GM18502 (cell line): ENCODE data around the gene ZGPAT.

Source experiments
- ATAC-seq: cut with Tn5 transposase; IDR thresholded peaks from one replicate; pipeline ENCODE4 v1.9.1; 2021; ENCODE audit warnings: mild to moderate bottlenecking; ENCODE audit not compliant: unreplicated experiment, poor library complexity

ZGPAT gene

DNA sequence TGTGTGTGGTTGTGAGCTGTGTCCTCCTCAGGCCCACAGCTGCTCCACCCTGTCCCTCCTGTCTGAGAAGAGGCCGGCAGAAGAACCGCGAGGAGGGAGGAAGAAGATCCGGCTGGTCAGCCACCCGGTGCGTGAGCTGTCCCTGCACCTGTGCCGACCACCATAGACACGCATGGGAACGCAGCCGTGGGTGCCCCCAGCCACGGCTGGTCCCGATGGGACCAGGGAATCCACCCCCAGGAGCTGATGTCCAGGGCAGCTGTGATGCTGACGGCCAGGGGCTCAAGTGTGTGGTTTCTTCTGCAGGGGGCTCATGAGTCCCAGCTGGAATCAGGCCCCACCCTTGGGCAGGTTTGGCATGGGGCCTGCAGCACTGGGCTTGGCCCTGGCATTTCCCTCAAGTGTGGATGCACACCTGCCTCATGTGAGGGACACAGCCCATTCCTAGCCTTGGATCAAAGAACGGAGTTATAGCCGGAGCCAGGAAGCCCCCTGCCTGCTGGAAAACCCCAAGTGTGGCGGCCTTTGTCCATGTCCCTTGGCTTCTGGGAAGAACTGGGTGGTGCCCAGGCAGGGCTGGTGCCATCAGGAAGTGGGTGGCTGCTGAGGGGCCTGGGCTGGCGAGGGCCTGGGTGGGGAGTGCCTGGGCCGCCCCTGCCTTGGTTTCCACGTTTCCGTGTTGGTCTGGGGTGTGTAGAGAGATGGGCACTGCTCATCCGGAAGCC is 16.0 kb upstream of the ZGPAT start:
- no peak for ATAC-seq

DNA sequence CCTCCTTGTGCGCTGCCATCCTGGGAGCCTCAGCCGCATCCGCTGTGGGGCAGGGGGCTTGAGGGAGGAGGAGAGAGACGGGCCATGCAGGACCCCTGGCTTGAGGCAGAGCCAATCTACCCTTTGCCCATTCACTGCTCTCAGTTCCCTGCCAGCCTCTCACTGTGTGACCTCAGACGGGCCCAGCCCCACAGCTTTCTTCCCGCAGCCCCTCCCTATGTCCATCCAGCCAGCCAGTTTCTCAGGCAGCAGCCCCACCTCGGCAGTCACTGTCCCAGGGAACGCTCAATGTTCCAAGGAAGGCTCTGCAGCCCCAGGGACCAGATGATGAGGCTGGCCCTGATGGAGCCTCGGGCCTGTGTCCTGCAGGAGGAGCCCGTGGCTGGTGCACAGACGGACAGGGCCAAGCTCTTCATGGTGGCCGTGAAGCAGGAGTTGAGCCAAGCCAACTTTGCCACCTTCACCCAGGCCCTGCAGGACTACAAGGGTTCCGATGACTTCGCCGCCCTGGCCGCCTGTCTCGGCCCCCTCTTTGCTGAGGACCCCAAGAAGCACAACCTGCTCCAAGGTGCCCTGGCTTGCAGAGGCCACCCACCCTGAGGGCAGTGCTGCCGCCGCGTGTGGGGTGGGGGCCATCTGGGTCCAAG is 15.3 kb upstream of the ZGPAT start:
- no peak for ATAC-seq

DNA sequence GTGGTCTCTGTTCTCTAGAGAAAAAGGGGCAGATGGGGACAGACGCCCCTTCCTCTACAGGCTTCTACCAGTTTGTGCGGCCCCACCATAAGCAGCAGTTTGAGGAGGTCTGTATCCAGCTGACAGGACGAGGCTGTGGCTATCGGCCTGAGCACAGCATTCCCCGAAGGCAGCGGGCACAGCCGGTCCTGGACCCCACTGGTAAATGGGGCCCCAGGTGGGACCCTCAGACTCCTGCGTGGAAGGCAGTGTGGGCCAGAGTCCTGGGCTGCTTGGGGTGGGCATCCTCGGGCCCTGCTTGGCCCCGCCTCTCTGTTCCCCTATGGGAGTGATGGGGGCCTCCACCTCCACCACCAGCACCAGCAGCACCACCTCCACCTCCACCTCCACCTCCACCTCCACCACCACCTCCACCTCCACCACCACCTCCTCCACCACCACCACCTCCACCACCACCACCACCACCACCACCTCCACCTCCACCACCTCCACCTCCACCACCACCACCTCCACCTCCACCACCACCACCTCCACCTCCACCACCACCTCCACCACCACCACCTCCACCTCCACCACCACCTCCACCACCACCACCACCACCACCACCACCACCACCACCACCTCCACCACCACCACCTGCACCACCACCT is 14.6 kb upstream of the ZGPAT start:
- ATAC-seq, result no peak

DNA sequence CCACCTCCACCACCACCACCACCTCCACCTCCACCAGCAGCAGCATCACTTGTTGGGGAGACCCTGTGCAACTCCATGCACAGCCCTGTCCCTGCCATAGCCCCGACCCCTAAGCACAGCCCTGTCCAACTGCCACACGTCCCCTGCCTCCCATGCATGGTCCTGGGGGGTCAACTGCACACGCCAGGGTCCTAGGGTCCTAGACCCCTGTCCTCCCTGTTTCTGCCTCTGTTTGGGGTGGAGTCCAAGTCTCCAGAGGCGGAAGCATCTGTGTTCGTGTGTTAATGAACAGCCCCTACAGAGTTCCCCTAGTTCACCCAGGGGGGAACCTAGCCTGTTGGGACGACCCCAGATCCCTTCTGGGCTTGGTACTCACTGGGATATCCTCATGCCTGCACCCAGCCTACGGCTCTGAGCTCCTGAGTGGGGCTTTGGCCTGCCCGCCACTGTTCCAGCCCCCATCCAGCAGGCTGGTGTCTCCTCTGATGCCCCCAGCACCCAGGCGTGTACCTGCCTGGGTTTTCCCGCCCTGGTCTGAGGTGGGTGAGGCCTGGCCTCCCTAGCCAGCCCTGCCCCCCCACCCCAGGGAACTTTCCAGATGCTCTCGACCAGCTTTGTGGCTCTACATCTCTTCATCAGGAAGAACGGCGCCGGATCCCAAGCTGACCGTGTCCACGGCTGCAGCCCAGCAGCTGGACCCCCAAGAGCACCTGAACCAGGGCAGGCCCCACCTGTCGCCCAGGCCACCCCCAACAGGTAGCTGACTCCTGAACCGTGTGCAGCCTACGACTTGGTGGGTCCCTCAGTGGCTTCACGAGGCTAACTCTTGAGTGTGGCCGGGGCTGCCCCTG is 13.9 kb upstream of the ZGPAT start:
- no peak for ATAC-seq

- ATAC-seq, result no peak
Observed at GRCh38 chr20:63694584-63695423, 13.0 kb upstream of the ZGPAT start.

DNA sequence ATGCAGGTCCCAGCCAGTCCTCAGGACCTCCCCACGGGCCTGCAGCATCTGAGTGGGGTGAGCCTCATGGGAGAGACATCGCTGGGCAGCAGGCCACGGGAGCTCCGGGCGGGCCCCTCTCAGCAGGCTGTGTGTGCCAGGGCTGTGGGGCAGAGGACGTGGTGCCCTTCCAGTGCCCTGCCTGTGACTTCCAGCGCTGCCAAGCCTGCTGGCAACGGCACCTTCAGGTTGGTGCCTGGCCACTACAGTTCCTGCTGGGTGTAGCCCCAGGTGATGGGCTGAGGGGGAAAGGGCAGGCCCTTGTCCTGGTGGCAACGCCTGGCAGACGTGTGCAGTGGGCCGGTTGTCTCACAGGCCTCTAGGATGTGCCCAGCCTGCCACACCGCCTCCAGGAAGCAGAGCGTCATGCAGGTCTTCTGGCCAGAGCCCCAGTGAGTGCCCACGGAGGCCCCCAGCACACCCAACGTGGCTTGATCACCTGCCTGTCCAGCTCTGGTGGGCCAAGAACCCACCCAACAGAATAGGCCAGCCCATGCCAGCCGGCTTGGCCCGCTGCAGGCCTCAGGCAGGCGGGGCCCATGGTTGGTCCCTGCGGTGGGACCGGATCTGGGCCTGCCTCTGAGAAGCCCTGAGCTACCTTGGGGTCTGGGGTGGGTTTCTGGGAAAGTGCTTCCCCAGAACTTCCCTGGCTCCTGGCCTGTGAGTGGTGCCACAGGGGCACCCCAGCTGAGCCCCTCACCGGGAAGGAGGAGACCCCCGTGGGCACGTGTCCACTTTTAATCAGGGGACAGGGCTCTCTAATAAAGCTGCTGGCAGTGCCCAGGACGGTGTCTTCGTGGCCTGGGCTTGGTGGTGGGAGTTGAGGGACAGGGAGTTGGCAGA is 12.2 kb upstream of the ZGPAT start:
- no peak for ATAC-seq

DNA sequence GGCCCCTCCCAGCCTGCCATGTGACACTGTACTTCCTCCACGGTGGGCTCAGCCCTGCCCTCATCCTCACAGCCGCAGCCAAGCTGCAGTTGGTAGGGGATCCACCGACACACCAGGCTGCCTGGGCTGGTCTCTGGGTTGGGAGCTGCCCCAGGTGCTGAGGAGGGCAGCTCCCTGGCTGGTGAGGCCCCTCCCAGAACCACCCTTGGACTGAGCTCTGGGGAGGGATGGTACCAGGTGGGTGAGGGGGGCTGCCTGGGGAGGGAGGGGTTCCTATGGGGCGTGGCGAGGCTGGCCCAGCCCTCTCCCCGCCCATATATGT is 11.6 kb upstream of the ZGPAT start:
- no peak for ATAC-seq

- no peak for ATAC-seq
Observed at GRCh38 chr20:63696628-63697356, 11.0 kb upstream of the ZGPAT start, which contains the start of gene TNFRSF6B. TNFRSF6B (plus strand) TSS chr20:63696652; CDS start chr20:63696768, 116 bp downstream.

DNA sequence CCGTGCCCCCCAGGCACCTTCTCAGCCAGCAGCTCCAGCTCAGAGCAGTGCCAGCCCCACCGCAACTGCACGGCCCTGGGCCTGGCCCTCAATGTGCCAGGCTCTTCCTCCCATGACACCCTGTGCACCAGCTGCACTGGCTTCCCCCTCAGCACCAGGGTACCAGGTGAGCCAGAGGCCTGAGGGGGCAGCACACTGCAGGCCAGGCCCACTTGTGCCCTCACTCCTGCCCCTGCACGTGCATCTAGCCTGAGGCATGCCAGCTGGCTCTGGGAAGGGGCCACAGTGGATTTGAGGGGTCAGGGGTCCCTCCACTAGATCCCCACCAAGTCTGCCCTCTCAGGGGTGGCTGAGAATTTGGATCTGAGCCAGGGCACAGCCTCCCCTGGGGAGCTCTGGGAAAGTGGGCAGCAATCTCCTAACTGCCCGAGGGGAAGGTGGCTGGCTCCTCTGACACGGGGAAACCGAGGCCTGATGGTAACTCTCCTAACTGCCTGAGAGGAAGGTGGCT is 10.4 kb upstream of the ZGPAT start:
- ATAC-seq, result no peak

GRCh38 chr20:63697868-63698545 is 9.8 kb upstream of the ZGPAT start:
- no peak for ATAC-seq

DNA sequence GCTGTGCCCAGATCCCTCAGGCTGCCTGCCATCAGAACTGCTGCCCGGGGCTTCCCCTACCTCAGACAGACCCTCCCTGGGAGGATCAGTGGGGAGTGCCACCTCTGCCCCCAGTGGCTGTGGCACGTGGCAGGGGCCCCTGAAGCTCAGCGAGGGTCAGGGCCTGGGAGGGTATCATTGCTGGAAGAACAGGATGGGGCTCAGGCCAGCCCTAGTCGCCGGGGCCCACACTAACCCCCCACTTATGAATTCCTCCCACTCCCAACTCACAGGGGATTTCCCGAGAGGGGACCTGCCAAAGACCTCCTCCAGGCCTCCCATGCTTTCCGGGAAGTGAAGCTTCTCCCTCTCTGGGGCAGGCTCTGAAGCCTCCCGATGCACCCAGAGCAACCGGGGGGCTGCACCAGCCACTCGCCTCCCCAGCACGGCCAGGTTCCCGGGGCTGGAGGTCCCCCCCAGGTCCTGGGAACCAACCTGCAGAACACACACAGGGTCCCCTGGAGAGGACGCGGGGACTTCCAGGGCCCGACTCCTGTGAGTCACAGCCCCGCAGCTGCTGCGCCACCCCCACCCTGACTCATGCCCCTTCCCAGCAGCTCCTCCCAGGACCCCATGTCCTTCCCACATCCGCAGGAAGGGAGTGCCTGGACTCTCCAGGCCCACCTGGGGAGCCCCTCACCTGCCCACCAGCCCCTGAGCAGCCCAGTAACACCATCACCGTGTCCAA is 8.9 kb upstream of the ZGPAT start:
- ATAC-seq, result no peak

DNA sequence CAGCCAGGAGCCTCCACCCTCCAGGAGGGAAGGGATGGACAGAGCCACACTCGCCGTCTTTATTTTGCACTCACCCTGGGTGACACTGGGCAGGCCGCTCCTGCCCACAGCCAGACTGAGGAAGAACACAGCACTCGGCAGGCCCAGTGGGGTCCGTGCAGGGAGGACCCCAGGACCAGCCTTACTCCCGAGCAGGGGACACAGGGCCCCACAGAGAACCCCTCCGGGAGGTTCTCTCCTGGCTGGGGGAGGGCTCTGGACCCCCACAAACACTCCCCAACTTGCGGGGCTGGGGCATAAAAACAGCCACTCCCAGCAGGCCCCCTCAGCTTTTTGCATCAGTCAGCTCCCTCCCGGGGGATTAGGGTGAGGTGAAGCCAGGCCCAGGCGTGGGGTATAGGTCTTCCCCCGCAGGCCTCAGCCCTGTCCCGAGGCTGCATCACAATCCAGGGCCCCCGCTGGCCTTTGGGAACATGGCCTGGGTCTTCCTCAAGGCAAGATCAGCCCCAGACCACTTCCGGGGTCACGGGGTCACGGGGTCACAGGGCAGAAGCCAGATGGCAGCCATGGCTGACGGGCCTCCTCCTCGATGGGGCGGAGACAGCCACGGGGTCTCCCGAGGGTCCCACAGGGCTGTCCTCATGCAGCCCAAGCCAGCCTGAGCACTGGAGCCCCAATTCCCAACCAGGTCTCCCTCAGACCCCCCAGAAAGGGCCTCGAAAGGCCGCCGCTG is 8.2 kb upstream of the ZGPAT start:
- ATAC-seq, result no peak

- no peak for ATAC-seq
Observed at GRCh38 chr20:63700199-63701050, 7.4 kb upstream of the ZGPAT start.

- no peak for ATAC-seq
Observed at GRCh38 chr20:63701051-63701328, 6.8 kb upstream of the ZGPAT start.

- no peak for ATAC-seq
Observed at GRCh38 chr20:63701329-63702035, 6.4 kb upstream of the ZGPAT start.
